T-helper 2 cell treated with Interferon-gamma antibody and Interleukin-4, amounts not matched to agents 100 ng/mL and 5 ng/mL, for 36 hours (primary cell): Measurements from ENCODE around the gene DAND5. TPM values are rescaled to one million over a fixed set of nuclear protein-coding genes. Genes with fewer than 3 reads are reported as not detected.
"Not testable (repeated sequence)": the region's sequence is repeated elsewhere in the genome, so short reads cannot be mapped to it uniquely, and the experiment has no call there.

Experiments
- intact Hi-C: fragments of 100-400 bp; cut with micrococcal nuclease; formaldehyde crosslinking; loops from one replicate; pipeline ENCODE4 v1.15.1; 2023
- total RNA-seq: library from RNA; stranded (reverse); gene quantifications from 2 replicates; pipeline ENCODE4 v1.2.3, GENCODE V29; 2022

DAND5 gene
- total RNA-seq, 1 donor from 2014 or later: not detected

DNA sequence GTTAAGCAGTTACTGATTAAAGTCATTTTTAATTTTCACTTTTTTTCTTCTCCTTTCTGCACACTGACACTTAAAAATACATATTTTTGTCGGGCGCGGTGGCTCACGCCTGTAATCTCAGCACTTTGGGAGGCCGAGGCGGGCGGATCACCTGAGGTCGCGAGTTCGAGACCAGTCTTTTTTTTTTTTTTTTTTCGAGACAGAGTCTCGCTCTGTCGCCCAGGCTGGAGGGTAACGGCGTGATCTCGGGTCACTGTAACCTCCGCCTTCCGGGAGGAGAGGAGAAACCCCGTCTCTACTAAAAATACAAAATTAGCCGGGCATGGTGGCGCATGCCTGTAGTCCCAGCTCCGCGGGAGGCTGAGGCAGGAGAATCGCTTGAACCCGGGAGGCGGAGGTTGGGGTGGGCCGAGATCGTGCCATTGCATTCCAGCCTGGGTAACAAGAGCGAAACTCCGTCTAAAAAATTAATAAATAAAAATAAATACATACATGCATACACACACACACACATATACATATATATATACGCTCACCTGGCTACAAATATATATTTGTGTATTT, 11.9 kb upstream of the DAND5 start:
- intact Hi-C loops: not testable (repeated sequence)

DNA sequence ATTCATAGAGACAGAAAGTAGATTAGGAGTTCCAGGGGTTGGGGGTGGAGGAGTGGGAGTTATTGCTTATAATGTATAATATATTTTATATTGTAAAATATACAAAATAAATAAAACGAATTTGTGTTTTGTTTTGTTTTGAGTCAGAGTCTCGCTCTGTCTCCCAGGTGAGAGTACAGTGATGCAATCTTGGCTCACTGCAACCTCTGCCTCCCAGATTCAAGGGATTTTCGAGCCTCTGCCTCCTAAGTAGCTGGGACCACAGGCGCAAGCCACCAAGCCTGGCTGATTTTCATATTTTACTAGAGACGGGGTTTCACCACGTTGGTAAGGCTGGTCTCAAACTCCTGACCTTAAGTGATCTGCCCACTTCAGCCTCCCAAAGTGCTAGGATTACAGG, 9.9 kb upstream of the DAND5 start:
- intact Hi-C loops: no loop called here

DNA sequence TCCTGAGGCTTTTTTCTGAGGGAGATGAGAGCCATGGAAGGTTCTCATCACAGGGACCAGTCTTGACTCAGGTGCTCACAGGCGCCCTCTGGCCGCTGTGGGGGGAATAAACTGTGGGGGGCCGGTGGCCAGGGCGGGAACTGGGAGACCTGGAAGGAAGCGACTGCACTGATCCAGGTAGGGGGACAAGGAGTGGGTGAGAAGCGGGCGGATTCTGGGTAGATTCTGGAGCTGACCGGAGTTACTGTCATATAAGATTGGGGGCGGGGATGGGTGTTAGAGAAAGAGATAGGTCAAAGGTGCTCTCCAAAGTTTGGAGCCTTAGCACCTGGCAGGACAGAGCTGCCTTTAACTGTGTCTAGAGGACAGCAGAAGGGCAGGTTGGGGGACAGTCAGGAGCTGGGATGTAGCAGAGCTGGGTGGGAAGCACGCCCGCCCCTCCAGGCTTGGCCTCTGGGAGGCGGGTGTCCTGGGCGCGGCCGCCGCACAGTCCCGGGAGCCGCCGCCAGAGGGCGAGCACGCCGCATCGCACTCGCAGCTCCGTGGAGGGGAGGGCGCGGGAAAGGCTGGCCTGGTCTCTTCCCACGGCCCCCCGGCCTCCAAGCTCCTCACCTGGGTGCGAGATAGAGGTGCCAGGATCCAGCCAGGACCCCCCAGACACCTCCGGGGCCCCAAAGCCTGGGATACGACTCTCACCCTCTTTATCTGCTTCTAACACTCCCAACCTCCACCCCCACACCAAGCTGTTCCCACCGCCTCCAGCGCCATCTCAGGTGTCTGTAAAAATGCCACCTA, 4.2 kb upstream of the DAND5 start:
- intact Hi-C loops: loop anchor here (1.0 kb wide), 2 partner anchors 20 to 80 kb away; partner anchors contain the start of gene RAD23A

DNA sequence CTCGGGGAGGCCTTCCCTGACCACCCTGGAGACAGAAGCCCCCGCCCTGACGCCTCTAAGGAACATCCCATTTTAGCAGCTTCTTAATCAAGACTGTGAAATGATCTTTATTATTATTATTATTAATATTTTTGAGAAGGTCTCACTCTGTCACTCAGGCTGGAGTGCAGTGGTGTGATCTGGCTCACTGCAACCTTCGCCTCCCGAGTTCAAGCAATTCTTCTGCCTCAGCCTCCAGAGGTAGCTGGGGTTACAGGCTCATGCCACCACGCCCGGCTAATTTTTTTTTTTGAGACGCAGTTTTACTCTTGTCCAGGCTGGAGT, 3.6 kb upstream of the DAND5 start:
- intact Hi-C loops: loop anchor here (1.0 kb wide), 2 partner anchors 20 to 80 kb away; partner anchors contain the start of gene RAD23A

DNA sequence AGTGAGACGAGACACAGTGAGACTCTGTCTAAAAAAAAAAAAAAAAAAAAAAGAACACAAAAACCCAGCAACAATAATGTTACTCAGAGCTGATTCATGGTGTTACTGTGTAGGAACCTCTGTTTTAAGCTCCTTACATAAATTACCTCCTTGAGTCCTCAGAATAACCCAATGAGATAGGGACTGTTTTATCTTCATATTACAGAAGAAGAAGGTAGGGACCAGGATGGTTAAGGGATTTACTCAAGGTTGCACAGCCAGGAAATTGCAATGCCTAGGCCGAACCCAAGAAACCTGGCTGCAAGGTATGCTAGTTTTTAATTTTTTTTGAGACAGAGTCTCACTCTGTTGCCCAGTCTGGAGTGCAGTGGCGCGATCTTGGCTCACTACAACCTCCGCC, 1.5 kb upstream of the DAND5 start:
- intact Hi-C loops: no loop called here

DNA sequence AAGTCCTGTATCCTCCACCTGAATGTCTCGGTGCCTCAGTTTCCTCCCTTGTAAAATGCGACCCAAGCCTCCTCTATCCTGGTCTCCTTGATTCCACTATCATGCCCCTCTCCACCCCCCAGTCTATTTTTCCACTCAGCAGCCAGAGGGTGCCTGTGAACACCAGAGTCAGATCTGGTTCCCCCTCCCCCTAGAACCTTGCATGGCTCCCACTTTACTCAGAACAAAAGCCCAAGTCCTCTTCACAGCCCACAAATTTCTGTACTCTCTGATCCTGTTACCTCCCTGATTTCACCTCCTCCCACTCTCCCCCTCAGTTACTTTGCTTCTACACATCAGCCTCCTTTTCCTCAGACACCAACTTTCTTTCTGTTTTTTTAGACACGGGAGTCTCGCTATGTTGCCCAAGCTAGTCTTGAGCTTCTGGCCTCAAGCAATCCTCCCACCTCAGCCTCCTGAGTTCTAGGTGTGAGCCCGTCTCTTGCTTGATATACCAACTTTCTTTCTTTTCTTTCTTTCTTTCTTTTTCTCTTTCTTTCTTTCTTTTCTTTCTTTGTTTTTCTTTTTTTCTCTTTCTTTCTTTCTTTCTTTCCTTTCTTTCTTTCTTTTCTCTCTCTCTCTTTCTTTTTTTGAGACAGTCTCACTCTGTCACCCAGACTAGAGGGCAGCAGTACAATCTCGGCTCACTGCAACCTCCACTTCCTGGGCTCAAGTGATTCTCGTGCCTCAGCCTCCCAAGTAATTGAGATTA, 869 bp downstream of the DAND5 start:
- intact Hi-C loops: no loop called here

DNA sequence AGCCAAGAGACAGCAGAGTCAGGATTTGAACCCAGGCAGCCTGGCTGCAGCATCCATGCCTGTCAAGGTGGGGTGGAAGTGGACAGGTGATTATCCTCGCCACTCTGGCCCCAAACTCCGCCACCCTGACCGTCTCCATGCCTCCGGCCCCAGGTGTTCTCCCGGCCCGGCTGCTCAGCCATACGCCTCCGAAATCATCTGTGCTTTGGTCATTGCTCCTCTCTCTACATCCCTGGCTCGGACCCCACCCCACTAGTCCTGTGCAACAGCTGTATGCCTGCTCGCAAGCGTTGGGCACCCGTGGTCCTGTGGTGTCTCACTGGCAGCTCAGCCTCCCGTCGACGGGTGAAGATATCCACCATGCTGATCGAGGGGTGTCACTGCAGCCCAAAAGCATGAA, 3.9 kb downstream of the DAND5 start:
- intact Hi-C loops: no loop called here

DNA sequence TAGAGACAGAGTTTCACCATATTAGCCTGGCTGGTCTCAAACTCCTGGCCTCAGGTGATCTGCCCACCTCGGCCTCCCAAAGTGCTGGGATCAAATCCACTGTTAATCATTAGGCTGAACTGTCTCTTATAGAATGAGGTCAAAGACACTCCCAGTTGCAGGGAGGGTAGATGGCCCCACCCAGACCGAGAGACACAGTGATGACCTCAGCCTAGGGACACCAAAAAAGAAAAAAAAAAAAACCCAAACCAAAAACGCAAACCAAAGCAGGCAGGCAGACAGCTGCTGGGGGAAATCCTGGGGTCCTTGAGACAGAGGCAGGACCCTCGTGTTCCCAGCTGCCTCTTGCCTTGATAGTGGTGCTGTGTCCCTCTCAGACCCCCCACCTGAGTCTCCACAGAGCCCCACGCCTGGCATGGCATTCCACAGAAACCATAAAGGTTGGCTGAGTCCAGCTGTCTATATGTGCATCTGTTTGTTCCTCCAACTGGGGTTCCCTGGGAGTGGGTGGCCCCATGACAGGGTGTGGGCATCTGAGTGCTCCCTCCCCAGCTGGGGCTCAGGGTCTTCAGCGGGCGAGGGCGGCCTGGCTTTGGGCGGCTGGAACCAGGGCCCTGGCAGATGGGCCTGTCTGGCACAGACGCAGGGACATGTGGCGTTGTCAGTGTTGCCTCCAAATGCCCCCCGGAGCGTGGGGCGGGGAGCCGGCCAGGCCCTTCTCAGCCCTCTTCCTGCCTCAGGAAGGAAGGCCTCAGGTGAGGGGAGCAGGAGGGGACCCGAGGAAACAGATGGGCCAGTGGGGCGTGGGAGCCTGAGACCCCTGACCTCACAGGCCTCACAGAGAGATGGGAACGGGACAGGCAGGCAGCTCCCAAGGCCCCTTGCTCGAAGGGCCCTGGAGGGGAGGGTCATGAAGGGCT, 5.2 kb downstream of the DAND5 start:
- intact Hi-C loops: no loop called here

DNA sequence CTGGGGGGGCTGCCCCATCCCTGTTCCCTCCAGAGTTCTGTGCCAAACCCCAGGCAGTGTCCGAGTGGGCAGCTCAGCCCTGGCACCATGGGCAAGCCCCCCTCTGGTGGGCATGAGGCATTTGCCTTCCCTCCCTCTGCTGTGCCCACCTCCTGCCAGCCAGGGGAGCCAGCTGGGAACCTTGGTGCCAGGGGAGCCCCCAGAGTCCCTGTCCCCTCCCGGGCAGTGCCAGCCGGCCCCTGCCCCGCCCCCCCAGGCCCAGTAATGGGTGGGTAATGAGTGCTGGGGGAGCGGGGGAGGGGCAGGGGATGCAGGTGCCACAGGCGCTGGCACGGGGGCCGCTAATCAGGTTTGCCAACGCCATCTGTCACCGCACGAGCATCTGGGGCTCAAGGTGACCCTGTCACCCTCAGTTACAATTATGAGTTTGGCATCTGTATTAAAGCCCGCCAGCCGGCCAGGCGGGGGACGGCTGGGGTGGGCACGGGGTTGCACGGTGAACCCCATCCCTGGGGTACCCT, 5.9 kb downstream of the DAND5 start:
- intact Hi-C loops: no loop called here

DNA sequence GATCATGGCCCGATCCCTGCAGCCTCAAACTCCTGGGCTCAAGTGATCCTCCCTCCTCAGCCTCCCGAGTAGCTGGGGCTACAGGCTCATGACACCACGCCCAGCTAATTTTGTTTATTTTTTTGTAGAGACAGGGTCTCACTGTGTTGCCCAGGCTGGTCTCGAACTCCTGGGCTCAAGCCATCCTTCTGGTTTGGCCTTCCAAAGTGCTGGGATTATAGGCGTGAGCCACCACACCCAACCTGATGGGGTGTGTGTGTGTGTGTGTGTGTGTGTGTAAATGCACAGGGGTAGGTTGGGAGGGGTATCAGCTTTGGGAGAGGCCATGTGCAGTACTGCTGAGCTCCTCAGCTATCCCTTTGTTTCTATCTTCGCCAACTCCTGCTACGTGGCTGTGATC, 6.7 kb downstream of the DAND5 start:
- intact Hi-C loops: not testable (repeated sequence)

DNA sequence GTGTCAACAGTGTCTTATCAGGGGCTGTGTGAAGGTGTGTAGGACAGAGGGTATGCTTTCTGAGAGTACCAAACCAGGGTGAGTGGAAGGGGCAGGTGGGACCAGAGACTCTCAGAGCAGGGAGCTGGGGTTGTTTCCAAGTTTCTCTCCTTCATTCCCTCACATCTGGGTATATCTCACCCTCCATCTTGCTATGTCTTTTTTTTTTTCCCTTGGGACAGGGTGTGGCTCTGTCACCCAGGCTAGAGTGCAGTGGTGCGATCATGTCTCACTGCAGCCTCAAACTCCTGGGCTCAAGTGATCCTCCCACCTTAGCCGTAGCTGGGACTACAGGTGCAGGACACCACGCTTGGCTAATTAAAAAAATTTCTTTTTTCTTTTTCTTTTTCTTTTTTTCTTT, 10.6 kb downstream of the DAND5 start:
- intact Hi-C loops: loop anchor here (5.0 kb wide), 1 partner anchor 52 kb away; no protein-coding TSS in a partner anchor

DNA sequence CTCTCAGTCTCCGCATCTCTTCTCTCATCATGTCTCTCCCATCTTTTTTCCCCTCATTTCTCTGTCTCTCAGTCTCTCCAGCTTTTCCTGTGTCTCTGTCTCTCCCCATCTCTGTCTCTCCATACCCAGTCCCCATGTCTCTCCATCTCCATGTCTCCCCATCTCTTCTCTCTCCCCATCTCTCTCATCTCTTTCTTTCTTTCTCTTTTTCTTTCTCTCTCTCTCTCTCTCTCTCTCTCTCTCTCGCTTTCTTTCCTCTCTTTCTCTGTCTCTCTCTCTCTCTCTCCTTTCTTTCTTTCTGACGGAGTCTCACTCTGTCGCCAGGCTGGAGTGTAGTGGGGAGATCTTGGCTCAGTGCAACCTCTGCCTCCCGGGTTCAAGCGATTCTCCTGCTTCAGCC, 13.3 kb downstream of the DAND5 start:
- intact Hi-C loops: loop anchor here (1.0 to 5.0 kb wide), 3 partner anchors 50 to 111 kb away; no protein-coding TSS in a partner anchor

DNA sequence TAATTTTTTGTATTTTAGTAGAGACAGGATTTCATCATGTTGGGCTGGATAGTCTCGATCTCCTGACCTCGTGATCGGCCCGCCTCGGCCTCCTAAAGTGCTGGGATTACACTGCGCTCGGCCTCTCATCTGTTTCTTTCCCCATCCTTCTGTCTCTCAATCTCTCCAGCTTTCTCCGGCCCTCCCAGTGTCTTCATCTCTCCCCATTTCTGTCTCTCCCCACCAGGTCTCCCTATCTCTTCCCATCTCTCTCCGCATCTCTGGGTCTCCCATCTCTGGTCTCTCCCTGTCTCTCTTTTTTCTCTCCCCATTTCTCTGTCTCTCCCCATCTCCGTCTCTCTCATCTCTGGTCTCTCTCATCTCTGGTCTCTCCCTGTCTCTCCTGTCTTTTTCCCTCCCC, 13.7 kb downstream of the DAND5 start:
- intact Hi-C loops: loop anchor here (1.0 to 5.0 kb wide), 3 partner anchors 49 to 110 kb away; no protein-coding TSS in a partner anchor

DNA sequence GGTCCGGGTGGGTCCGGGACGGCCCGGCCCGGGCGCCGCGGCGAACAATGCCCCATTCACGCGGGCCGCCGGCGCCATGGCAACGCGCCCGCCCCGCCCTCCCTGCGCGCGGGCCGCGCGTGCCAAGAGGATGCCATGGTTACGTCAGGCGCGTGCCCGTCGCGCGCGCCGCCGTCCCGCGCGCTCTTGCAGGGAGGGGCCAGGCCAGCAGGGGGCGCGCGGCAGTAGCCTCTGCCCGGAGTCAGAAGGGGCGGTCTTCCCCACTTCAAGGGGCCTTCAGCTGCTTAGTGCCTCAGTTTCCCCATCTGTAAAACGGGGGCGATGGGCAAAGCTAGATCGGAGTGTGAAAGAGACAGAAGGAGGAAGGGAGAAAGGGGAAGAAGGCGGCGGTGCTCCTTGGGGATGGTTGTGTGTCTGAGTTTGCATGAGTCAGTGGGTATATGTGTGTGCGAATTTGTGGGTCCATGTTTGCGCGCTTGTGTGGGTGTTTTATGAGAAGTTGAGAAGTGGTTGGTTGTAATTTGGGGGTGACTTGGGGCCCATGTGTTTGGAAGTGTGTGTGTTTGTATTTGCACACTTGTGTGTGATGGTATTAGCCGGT, 14.3 kb downstream of the DAND5 start:
- intact Hi-C loops: loop anchor here (1.0 to 5.0 kb wide), 3 partner anchors 49 to 110 kb away; no protein-coding TSS in a partner anchor

DNA sequence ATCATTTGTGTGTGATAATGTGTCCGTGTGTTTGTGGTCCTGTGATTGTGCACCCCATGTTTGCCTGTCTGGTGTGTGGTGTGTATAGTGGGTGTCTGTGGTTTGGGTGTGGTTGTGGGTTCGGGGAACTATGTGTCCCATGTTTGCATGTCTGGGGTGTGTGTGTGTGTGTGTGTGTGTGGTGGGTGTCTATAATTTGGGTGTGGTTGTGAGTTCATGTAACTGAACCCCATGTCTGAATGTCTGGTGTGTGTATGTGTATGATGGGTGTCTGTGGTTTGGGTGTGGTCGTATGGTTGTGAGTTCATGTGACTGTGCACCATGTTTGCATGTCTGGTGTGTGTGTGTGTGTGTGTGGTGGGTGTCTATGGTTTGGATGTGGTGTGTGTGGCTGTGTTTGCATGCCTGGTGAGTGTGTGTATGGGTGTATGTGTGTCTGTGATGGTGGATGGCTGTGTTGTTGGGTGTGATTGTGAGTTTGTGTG, 14.8 kb downstream of the DAND5 start:
- intact Hi-C loops: loop anchor here (5.0 kb wide), 1 partner anchor 48 kb away; no protein-coding TSS in a partner anchor

DNA sequence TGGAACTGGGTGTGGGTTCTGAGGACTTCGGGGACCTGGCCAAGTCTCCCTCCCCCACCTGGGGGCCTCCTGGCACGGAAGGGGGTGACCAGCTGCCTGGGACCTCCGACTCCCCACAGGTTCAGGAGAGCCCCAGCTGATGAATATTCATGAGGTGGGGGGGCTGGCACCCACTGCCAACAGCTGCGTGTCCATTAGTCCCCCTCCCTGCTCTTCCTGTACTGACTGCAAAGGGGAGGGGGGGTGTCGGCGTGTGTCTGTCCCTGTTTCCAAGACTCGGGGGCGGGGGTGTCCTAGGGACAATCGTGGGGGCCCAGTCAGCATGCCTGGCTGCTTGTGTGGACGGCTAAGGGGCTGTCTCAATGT, 15.3 kb downstream of the DAND5 start:
- intact Hi-C loops: loop anchor here (5.0 kb wide), 1 partner anchor 48 kb away; no protein-coding TSS in a partner anchor

DNA sequence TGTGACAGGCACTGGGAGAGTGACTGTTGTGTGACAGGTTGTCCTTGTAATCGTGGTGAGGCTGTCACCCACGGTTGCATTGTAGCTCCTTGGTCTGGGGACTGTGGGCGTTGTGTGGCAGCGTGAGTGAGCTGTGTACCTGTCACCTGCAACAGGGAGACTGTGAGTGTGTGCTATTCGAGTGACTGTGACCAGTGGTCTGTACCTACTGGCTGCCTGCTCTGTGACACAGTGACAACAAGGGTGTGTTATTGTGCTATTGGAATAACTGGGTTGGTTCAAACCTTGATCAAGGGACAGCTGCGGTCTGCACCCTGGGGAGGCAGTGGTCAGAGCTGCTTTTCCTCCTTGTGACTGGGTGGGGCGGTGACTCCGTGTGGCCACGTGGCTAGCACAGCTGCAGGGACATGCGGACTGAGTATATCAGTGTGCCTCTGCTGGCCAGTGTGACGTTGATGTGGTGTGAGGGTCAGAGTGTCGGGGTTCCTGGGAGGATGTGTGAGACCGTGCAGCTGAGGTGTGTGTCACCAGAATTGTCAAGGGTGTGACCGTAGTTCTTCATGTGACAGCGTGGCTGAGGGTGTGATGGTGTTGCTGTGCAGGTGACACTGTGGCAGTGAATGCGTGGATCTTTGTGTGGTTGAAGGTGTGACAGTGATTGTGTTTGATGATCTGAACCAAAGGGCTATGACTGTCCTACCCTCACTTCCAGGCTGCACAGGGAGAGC, 15.8 kb downstream of the DAND5 start:
- intact Hi-C loops: no loop called here

DNA sequence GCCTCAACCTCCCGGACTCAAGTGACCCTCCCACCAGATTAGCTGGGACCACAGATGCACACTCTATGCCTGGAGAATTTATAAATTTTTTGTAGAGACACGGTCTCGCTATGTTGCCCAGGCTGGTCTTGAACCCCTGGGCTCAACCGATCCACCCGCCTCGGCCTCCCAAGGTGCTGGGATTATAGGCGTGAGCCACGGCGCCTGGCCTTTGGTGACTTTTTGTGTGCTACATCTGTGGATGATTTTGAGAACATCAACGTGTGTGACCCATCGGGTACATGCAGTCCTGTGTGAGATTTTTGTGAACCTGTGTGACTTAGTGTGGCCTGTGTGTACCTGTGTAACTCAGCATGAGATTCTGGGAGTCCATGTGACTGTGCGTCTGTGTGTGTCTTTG, 17.4 kb downstream of the DAND5 start:
- intact Hi-C loops: no loop called here

DNA sequence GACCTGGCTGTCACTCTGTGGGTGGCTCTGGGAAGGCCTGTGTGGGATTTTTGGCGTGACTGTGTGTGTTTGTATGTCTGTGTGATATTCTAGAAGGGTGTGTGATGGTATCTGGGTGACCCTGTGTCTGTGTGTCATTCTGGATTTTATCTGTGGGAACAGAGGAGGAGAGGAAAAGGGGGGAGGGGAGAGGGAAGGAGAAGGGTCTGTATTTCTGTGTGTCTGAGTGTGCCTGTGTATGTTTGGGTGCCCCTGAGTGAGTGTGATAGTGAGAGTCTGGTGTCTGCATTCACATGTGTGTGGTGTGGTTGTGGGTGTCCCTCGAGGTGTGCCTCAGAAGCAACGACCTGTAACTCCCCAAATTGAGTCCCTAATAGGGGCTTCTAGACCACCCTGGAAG, 17.8 kb downstream of the DAND5 start:
- intact Hi-C loops: no loop called here

DNA sequence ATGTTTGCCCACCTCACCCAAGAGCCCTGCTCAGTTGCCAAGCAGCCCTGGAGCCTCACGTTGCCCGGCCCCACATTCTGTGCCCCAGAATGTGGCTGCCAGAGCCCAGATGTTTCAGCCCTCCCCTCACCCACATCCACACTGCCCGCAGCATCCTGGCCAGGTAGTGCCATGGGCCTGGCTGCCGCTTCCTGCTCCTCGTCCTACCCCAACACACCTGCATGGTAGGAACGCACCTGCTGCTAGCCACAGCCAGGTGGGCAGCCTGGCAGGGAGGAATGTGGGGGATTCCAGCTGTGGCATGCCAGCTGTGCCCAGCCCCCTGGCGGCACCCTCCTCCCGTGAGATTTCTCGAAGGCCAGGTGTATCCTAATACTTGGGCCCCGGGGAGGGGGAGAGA, 18.4 kb downstream of the DAND5 start:
- intact Hi-C loops: no loop called here
